Natural killer cell (primary cell): ENCODE results near the gene SERGEF. TPM values are rescaled to one million over a fixed set of nuclear protein-coding genes. Genes with fewer than 3 reads are reported as not detected.

Experiments
- ATAC-seq, 3 donors: fragments of 150-1000 bp in 2 of 3; fragments of 200-7000 bp in 1 of 3; cut with Tn5 transposase; 1 replicate in 1 of 3; 2 replicates in 2 of 3; pipeline ENCODE4 v1.10.0; 2021; ENCODE audit warnings: mild to moderate bottlenecking in 2 of 3, moderate library complexity in 2 of 3
- DNase-seq, 2 donors: peaks; one replicate each; pipeline versions ENCODE4 v3.0.0 to v3.0.0-alpha.2; 2013 to 2021; ENCODE audit warnings: mixed read lengths in 1 of 2
- H3K27ac ChIP-seq: one replicate; pipeline ENCODE4 v1.5.1; 2013; ENCODE audit warnings: mild to moderate bottlenecking, low read length
- H3K27me3 ChIP-seq: one replicate; pipeline ENCODE4 v1.6.1; 2013; ENCODE audit warnings: low read length; ENCODE audit not compliant: control insufficient read depth, insufficient read depth
- H3K36me3 ChIP-seq: one replicate; pipeline ENCODE4 v1.6.1; 2013; ENCODE audit warnings: low read length; ENCODE audit not compliant: control insufficient read depth, insufficient read depth
- H3K4me1 ChIP-seq: one replicate; pipeline ENCODE4 v1.6.1; 2013; ENCODE audit warnings: low read length; ENCODE audit not compliant: control insufficient read depth, insufficient read depth
- H3K4me3 ChIP-seq: one replicate; pipeline ENCODE4 v1.5.1; 2013; ENCODE audit warnings: low read length
- H3K9me3 ChIP-seq: one replicate; pipeline ENCODE4 v1.6.1; 2013; ENCODE audit warnings: low read length; ENCODE audit not compliant: control insufficient read depth, insufficient read depth
- H3K27ac Mint-ChIP-seq, 2 donors: one replicate each; pipeline ENCODE4 v1.8.0; 2022; ENCODE audit warnings: mild to moderate bottlenecking in 2 of 2, mixed read lengths in 2 of 2, moderate library complexity in 1 of 2
- H3K27me3 Mint-ChIP-seq, 2 donors: one replicate each; pipeline ENCODE4 v1.8.0; 2022; ENCODE audit warnings: low read depth in 2 of 2, mixed read lengths in 2 of 2
- H3K36me3 Mint-ChIP-seq: one replicate; pipeline ENCODE4 v1.8.0; 2022; ENCODE audit warnings: mixed read lengths
- H3K4me1 Mint-ChIP-seq, 2 donors: one replicate each; pipeline ENCODE4 v1.8.0; 2022; ENCODE audit warnings: mixed read lengths in 2 of 2
- H3K4me3 Mint-ChIP-seq: one replicate; pipeline ENCODE4 v1.8.0; 2022; ENCODE audit warnings: mild to moderate bottlenecking, moderate library complexity, mixed read lengths
- H3K9me3 Mint-ChIP-seq, 2 donors: one replicate each; pipeline ENCODE4 v1.8.0; 2022; ENCODE audit warnings: mixed read lengths in 2 of 2
- CTCF ChIP-seq: fragments of 200-600 bp; IDR thresholded peaks from one replicate; pipeline ENCODE4 v1.8.0; 2022; ENCODE audit warnings: antibody characterized with exemption
- WGBS: methylation state at CpG from one replicate; pipeline ENCODE4 v1.1.7; 2013; ENCODE audit warnings: missing lambda C conversion rate; ENCODE audit not compliant: insufficient coverage; 5-methylcytosine and 5-hydroxymethylcytosine counted together
- intact Hi-C: fragments of 100-400 bp; cut with micrococcal nuclease; formaldehyde crosslinking; loops from one replicate; pipeline ENCODE4 v1.14.2; 2022
- total RNA-seq, 4 donors: library from RNA; stranded (reverse); fragments of 120-200 nt in 1 of 4; gene quantifications; one replicate each; pipeline versions ENCODE4 v1.2.3 to v1.2.4, GENCODE V29; 2013 to 2022

Gene SERGEF
- total RNA-seq = 10 to 100 TPM; 67.5 to 78.6 (median 69.4) TPM
- total RNA-seq (2013) = 121 TPM

- DNase-seq (peak; percentile 82 to 95), ATAC-seq (peak; percentile 82 to 94 (median 85))
- peak within 1 kb of the TSS; percentile 100 for H3K4me3 Mint-ChIP-seq
- H3K4me1 Mint-ChIP-seq = peaks cover 36 to 43% of the 10 kb centered on the region in 2 donors
- no peaks in the 10 kb centered on the region for H3K27me3 ChIP-seq
- peak within 1 kb of the TSS; percentile 96 to 97 for H3K27ac Mint-ChIP-seq
- peak within 1 kb of the TSS; percentile 78 for H3K4me3 ChIP-seq
- H3K9me3 ChIP-seq = no peaks in the 10 kb centered on the region
- no peak for TF ChIP-seq CTCF
- H3K36me3 Mint-ChIP-seq = no peaks in the 10 kb centered on the region
- intact Hi-C loops = loop anchor here (5.0 kb wide), 3 partner anchors 94 to 709 kb away; partner anchors contain the start of genes GTF2H1, HPS5 and SAAL1
- peak within 1 kb of the TSS; percentile 84 for H3K27ac ChIP-seq
- peaks cover 18% of the 10 kb centered on the region for H3K4me1 ChIP-seq
- H3K9me3 Mint-ChIP-seq = peaks cover 0 to 3% of the 10 kb centered on the region in 2 donors
- no peaks in the 10 kb centered on the region for H3K27me3 Mint-ChIP-seq
- under 1% methylated on average over 87 of the region's 93 CpGs for WGBS
- no peaks in the 10 kb centered on the region for H3K36me3 ChIP-seq
Observed at GRCh38 chr11:18012906-18013781, at the start of gene SERGEF. Gene SERGEF, minus strand, starts transcription at chr11:18013047. Its CDS starts 37 bp downstream, at chr11:18013010.

GRCh38 chr11:18061351-18061750, 48.5 kb upstream of the SERGEF start:
- intact Hi-C loops = no loop called here
- Mint-ChIP-seq H3K9me3 (no peaks in the 10 kb centered on the region), H3K4me3 (no peak overlapping the region), H3K4me1 (no peaks in the 10 kb centered on the region), H3K36me3 (no peaks in the 10 kb centered on the region), H3K27ac (no peak overlapping the region), H3K27me3 (no peaks in the 10 kb centered on the region)
- DNase-seq (no peak), ATAC-seq (no peak)
- Histone ChIP-seq H3K4me1 (no peaks in the 10 kb centered on the region), H3K9me3 (no peaks in the 10 kb centered on the region), H3K27ac (no peak overlapping the region), H3K36me3 (no peaks in the 10 kb centered on the region), H3K27me3 (no peaks in the 10 kb centered on the region), H3K4me3 (no peak overlapping the region)
- no peak for TF ChIP-seq CTCF
- WGBS = 90% methylated on average over 2 of the region's 2 CpGs

GRCh38 chr11:18056561-18057181, 43.8 kb upstream of the SERGEF start:
- H3K4me1 Mint-ChIP-seq = no peaks in the 10 kb centered on the region
- H3K4me3 ChIP-seq = no peak overlapping the region
- no peak overlapping the region for H3K27ac ChIP-seq
- WGBS = 83% methylated on average over 1 of the region's 1 CpG
- H3K36me3 Mint-ChIP-seq = no peaks in the 10 kb centered on the region
- intact Hi-C loops = no loop called here
- H3K9me3 ChIP-seq = no peaks in the 10 kb centered on the region
- H3K36me3 ChIP-seq = no peaks in the 10 kb centered on the region
- no peaks in the 10 kb centered on the region for H3K4me1 ChIP-seq
- no peak overlapping the region for H3K27ac Mint-ChIP-seq
- ATAC-seq (no peak), DNase-seq (no peak)
- no peak overlapping the region for H3K4me3 Mint-ChIP-seq
- H3K9me3 Mint-ChIP-seq = no peaks in the 10 kb centered on the region
- TF ChIP-seq CTCF = no peak
- peaks cover 0 to 3% of the 10 kb centered on the region in 2 donors for H3K27me3 Mint-ChIP-seq
- H3K27me3 ChIP-seq = no peaks in the 10 kb centered on the region
